KG1 (cell line): ENCODE results near the gene FAM20C.

Experiments
- DNase-seq: peaks from one replicate; lab custom pipeline; 2025; lab: John Stamatoyannopoulos, UW

Gene FAM20C

GRCh38 chr7:159370-160270, 32.8 kb upstream of the FAM20C start:
- DNase-seq = no peak

GRCh38 chr7:160958-161725, 31.2 kb upstream of the FAM20C start:
- no peak for DNase-seq

- no peak for DNase-seq
Observed at GRCh38 chr7:162632-163297, 29.6 kb upstream of the FAM20C start.

- DNase-seq = no peak
Observed at GRCh38 chr7:163298-163695, 29.1 kb upstream of the FAM20C start.

GRCh38 chr7:163971-164881, 28.1 kb upstream of the FAM20C start:
- no peak for DNase-seq

GRCh38 chr7:164882-165660, 27.3 kb upstream of the FAM20C start:
- DNase-seq = no peak

- DNase-seq = no peak
Observed at GRCh38 chr7:165661-166337, 26.6 kb upstream of the FAM20C start.

- no peak for DNase-seq
Observed at GRCh38 chr7:166338-167060, 25.9 kb upstream of the FAM20C start.

- DNase-seq = no peak
Observed at GRCh38 chr7:167090-167855, 25.1 kb upstream of the FAM20C start.

GRCh38 chr7:167976-168791, 24.2 kb upstream of the FAM20C start:
- no peak for DNase-seq

GRCh38 chr7:169276-170172, 22.8 kb upstream of the FAM20C start:
- no peak for DNase-seq

GRCh38 chr7:170551-171363, 21.6 kb upstream of the FAM20C start:
- DNase-seq = no peak

GRCh38 chr7:171364-171904, 20.9 kb upstream of the FAM20C start:
- no peak for DNase-seq

- no peak for DNase-seq
Observed at GRCh38 chr7:171912-172515, 20.4 kb upstream of the FAM20C start.

GRCh38 chr7:173209-173918, 19.0 kb upstream of the FAM20C start:
- DNase-seq = no peak
